Muscle of back (tissue), 13 donors: ENCODE measurements around the gene LILRA2. TPM values are rescaled to one million over a fixed set of nuclear protein-coding genes. Genes with fewer than 3 reads are reported as not detected.
"Not testable (repeated sequence)": the region's sequence is repeated elsewhere in the genome, so short reads cannot be mapped to it uniquely, and the experiment has no call there.

Experiments
- DNase-seq, 3 donors: peaks; one replicate each; pipeline versions ENCODE4 v3.0.0 to v3.0.0-alpha.2; 2013
- long read RNA-seq, 9 donors: transcript quantifications; one replicate each; lab custom pipeline, GENCODE V29; 2026
- polyA plus RNA-seq, 10 donors: library from polyadenylated mRNA; unstranded; fragments of 120-200 nt; gene quantifications; one replicate each; pipeline ENCODE4 v1.2.1, GENCODE V29; 2013; ENCODE audit not compliant: insufficient read length in 10 of 10

Gene LILRA2
- 1 to 10 TPM in 3 of 10 donors, under 1 TPM in 7; 0.34 to 1.6 (median 0.91) TPM for polyA plus RNA-seq
- long read RNA-seq, donor 1, result 0 reads
- long read RNA-seq, donor 2, result 0 reads
- long read RNA-seq, donor 3, result 0 reads
- long read RNA-seq, donor 4, result 0 reads
- long read RNA-seq, donor 5, result 0 reads
- long read RNA-seq, donor 6, result 0 reads
- long read RNA-seq, donor 7, result 0 reads
- long read RNA-seq, donor 8, result 0 reads
- long read RNA-seq, donor 9, result 0 reads

DNA sequence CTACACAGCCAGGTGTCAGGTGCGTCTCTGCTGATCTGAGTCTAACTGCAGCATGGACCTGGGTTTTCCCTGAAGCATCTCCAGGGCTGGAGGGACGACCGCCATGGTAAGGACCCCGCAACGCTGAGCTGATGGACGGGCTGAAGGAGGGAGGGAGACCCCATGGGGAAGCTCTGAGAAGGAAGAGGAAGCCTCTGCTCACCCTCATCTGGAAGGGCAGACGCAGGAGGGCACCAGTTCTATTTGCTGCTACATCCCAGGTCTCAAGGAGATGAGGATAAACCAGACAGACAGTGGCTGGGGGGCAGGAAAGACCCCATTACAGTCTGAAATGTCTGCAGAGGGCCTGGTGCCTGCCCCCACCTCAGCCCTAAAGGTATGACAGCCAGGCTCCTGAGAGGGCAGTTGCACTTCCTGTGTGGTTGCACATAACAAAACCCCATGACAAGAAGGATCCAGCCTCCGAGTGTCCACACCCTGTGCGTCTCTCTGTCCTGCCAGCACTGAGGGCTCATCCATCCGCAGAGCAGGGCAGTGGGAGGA, at the start of gene LILRA2:
Gene LILRA2 (plus strand): TSS at position 461 of the 543 bp plus-strand sequence. CDS start 89 bp downstream, outside the sequence.
- peak in 1 of 3 donors; percentile 11 for DNase-seq

DNA sequence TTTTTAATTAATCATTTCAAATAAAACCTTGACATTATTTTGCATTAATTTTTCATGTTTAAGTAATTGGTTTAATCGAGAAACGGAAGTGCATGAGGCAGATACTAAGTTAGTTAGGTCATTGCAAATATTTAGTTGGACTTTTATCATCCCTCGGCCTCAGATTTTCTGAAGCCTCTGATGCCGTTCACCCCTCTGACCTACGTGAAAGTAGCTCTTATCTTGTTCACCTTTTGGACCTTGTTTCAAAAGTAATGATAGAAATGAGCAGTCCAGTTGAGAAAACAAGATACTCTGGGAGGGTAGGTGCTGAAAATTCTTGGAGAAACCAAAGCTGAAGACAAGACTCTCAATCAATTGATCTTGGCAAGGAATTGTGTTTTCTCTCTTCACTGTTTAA, 48.0 kb upstream of the LILRA2 start:
- no peak for DNase-seq

DNA sequence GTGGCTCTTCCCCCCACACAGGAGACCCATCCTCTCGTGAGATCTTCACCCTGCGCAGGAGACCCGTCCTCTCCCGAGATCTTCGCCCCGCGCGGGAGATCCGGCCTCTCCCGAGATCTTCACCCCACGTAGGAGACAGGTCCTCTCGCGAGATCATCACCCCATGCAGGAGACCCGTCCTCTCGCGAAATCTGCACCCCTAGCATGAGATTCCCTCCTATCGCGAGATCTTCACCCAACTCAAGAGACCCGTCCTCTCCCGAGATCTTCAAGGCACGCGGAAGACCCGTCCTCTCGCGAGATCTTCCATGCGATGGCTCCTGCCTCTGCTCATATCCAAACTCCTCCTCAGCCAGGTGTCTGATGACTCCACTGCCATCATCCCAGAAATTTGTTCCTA, 46.6 kb upstream of the LILRA2 start:
- no peak for DNase-seq

DNA sequence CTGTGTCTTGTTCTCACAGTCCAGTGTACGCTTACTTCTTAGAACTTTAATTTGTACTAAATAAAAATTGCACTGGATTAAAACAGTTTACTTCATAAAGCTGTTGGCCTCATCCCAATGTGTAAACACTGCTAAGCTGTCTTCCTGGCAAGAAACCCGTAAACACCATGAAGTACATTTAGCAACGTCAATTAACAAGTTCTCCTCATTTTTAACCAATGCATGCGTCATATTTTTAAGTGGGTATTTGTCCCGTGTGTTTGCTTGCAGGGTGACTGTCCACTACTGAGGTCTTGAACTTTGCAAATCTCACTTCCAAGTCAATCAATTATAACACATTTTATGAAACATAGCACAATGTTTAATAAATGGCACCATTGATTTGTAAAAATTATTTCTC, 42.7 kb upstream of the LILRA2 start:
- DNase-seq, result no peak

DNA sequence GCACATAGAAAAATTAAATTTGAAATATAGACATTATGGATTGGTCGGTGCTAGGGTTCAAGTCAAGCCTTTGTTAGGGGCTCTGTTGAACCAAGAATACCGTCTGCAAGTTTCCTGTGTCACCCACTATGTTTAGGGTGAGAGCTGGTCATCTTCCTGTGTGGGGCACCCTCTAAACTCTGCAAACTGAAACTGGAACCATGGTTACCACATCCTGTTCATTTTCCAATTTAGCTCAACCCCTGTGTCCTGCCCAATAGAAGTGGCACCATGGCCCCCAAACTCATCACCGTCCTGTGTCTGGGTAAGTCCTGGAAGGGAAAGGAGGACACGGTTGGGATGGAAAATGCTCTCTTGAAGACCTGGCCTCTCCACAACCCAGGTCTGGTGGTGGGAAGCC, 41.1 kb upstream of the LILRA2 start:
- no peak for DNase-seq

DNA sequence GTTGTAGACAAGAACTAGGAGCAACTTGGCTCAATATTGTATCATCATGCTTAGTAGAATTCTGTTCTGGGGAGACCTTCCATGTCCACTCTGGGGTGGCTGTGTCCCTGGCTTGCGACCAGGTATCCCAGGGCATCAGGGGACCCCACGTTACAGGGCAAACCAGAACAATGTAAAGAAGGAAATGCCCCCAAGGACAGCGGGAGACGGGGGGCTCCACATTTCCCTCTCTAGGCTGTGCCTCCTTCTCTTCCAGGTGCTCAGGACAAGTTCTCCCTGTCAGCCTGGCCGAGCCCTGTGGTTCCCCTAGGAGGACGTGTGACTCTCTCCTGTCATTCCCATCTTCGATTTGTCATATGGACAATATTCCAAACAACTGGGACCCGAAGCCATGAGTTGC, 40.1 kb upstream of the LILRA2 start:
- DNase-seq, result no peak

DNA sequence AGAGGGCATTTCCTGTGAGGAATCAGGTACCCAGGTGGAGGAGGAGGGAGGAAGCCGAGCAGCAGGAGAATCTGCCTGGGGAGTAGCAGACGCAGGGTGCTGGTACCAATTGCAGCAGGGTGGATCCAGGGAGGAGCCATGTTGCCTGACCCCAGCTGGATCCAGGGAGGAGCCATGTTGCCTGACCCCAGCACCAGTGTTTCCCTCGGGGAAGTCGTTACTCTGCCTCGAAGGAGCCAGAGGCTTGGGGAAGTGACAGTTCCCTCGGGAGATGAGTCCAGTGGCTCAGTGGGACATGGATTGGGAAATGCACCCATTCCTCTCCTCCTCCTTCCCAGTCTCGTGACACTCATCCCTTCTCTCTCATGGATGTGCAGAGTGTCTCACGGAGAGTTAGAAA, 39.4 kb upstream of the LILRA2 start:
- no peak for DNase-seq

DNA sequence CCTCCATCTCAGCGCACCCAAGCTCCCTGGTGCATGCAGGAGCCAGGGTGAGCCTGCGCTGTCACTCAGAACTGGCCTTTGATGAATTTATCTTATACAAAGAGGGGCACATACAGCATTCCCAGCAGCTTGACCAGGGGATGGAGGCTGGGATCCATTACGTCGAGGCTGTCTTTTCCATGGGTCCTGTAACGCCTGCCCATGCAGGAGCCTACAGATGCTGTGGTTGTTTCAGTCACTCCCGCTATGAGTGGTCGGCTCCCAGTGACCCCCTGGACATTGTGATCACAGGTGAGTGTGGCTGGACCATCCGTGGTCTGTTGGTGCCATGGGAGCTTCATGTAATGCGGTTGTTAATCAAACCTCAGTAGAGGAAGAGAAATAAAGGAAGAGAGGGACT, 38.0 kb upstream of the LILRA2 start:
- DNase-seq, result no peak

DNA sequence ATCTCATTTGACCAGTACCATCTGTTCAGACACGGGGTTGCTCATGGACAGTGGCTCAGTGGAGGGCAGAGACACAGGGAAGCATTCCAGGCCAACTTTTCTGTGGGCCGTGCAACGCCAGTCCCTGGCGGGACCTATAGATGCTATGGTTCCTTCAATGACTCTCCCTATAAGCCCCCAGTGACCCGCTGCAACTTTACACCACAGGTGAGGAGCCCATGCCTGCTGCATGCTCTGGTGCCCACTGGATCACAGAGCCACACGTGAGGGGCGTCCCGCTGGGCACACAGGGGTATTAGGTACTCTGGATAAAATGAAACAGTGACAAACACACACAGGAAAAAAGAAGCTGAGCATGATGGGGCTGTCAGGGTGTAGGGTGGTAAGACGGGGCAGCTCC, 36.6 kb upstream of the LILRA2 start:
- DNase-seq, result no peak

DNA sequence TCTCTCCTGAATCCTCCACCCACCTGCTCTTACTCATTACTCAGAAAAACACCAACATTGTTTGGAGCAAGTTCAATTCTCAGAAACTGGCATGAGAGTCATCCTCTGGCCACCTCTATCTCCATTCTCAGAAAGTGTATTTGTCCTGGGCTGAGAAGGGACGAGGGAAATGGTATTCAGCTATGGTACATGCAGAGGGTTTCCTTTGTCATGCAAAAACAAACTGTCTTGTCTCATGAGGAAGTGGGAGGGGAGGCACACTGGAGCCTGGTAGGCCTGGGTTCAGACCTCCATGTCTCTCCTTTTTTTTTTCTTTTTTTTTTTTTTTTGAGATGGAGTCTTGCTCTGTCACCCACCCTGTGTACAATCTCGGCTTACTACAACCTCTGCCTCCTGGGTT, 31.9 kb upstream of the LILRA2 start:
- no peak for DNase-seq

DNA sequence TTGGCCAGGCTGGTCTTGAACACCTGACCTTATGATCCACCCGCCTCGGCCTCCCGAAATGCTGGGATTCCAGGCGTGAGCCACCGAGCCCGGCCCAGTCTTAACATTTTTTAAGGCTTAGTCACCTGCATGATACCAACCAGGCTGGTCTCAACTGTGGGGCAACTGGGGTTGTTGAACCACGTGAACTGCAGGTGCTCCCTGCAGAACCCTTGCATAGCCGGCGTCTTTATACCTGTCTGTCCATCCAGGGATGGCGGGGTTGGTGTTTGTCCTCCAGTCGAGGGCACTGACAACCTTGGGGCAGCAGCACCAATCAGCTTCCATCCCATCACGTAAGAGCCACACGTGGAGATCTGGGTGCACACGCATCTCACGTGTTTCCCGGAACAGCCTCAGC, 24.8 kb upstream of the LILRA2 start:
- no peak for DNase-seq

DNA sequence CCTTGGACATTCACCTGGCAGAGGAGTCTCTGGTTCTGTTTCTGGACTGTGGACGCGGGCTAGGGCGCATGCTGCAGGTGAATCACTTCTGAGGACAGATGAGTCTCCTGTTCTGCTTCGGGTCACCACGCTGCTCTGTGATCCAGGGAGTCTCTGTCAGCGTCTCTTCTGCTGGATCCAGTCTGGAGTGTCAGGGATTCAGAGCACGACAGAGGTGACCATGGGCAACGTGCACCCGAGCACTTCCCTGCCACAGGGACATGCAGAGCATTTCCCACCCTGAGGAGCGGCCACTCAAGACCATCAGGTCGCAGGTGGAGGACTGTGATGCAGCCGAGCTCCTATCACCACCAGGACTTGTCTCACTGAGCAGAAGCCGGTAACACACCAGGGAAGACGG, 24.4 kb upstream of the LILRA2 start:
- no peak for DNase-seq

DNA sequence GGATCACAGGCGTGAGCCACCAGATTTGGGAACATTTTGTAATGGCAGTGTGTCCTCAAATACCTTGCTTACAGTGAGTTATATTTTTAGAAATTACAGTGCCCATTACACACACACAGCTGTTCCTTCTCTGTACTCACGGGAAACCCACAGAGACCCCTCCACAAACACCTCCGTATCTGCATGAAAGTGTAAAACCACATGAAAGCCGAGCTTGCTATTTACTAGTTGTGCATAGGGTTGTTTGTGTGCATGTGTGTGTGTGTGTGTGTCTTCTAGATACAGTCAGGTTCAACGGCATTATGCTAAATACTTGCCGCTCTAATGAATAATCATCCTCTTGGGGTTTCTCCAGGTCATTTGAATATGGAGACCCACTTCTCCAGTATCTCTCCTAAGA, 22.3 kb upstream of the LILRA2 start:
- no peak for DNase-seq

DNA sequence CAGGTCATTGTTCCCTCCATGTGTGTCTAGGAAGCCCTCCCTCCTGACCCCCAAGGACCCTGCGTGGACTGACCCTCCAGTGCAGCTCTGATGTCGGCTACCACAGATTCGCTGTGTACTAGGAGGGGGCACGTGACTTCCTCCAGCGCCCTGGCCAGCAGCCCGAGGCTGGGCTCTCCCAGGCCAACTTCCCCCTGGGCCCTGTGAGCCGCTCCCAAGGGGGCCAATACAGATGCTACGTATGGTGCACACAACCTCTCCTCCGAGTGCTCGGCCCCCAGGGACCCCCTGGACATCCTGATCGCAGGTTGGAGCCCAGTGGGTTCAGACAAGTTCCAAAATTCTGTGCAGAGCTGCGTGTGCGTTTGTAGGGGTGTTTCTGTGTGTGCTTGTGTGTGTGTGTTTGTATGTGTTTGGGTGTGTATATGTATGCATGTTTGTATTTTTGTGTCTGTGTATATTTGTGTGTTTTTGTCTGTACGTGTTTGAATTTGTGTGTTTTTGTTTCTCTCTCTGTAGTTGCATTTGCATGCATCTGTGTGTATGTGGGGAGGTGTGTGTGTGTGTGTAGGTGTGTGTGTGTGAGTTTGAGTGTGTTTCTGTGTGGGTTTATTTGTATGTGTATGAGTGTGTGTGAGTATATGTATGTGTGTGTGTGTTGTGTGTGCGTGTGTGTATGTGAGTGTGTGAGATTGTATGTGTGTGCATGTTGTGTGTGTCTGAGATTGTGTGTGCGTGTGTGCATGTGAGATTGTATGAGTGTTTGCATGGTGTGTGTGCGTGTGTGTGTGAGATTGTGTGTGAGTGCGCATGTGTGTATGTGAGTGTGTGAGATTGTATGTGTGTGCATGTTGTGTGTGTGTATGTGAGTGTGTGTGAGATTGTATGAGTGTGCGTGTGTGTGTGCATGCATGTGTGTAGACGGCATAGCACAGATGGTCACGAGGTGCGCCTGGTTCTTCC, 21.4 kb upstream of the LILRA2 start:
- peak in 1 of 3 donors; percentile 13 for DNase-seq

DNA sequence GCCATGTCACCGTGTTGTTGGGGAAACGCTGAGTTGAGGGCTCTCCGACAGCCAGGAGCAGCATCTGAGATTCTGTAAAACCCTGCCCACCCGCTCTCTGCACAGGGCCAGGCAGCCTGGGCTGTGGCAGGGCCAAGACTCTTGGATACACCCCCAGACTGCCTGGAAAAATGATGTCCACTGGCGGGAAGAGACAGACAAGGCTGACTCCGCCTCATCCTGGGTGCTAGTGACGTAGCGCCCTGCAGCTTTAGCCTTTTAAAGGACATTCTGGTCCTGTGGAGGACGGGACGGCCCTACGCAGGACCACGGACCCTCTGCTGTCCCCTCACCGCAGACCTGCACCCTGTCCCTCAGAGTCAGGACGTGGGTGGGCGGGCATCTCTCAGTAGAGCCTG, 20.7 kb upstream of the LILRA2 start:
- DNase-seq, result no peak

DNA sequence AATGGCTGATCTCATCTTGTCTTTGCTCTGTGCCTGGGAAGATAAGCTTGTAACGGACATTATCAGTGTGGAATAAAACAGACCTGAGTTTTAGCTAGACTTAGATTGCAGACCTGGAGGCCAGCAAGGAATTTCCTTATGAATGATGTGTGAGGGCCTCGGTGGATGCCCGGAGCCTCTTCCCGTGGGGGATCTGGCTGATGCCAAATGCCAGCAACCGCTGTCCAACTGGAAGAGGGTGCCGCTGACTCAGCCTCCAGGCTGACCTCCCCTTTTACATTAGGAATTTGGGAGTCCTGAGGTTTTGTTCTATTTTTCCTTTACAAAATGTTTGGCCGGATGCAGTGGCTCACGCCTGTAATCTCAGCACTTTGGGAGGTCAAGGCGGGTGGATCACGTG, 19.6 kb upstream of the LILRA2 start:
- no peak for DNase-seq

DNA sequence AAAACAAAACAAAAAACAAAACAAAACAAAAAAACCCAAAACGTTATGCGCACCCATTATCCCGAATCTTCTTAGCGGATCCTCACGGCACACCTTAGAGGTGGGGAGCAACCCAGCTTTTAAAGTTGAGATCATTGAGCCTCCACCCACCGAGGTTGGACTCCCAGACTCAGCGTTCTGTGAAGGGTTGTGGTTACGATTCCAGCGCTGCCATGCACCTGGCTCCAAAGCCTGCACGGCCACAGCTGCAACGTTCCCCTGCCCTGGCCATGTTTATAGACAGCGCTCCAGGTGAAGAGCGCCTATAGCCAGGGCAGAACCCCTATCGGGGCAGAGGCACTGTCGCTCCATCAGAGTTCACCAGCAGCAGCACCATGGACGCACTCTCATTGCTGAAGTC, 18.7 kb upstream of the LILRA2 start:
- DNase-seq, result no peak

DNA sequence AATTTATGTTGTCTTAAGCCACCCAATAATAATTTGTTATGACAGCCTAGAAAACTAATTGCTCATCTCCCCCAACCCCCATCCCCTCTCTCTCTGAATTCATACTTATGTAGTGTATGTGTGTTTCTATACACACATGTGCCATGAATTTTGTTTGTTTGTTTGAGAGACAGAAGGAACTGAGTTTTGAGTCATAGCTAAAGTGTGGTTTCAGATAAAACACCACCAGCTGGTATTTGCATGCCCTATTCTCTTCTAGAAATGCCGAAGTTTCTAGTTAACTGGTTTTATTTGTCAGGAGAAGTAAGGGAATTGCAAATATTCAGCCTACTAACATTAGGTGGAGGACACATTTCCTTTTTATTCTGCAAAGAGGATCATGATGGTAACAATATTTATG, 17.4 kb upstream of the LILRA2 start:
- DNase-seq, result no peak

DNA sequence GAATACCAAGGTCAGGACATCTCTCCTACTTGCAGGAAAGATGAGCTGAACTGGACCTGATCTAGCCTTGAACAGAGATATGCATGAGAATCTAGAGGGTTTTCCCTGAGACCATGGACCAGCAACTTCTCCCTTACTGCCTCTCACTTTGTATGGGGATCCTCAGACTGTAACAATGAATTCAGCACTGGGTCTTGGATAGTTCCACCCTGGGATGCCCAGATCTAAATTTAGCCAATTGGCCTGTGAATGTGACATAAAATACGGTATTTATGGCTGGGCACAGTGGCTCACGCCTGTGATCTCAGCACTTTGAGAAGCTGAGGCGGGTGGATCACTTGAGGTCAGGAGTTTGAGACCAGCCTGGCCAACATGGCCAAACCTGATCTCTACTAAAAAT, 15.3 kb upstream of the LILRA2 start:
- DNase-seq, result no peak

DNA sequence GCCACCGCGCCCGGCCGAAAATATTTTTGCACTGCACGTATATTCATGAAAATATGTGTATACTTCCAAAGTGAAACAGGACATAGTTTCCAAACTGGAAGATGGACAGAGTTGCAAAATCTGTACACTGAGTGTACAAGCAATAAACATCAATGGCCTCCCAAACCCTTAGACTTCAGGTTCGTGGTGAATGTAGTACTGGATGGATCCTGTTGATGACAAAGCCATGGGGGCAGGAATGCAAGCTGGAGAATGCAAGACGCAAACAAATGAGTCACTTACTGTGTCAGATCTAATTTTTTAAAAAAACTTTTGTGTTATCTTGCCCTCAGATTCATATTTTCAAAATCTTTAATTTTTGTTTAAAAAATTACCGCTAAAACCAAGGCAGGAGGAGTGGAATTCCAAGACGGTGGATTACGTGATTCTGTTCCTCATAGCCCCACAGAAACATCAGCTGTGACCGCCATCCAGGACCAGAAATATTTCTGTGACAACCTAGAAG, 12.7 kb upstream of the LILRA2 start:
- no peak for DNase-seq

DNA sequence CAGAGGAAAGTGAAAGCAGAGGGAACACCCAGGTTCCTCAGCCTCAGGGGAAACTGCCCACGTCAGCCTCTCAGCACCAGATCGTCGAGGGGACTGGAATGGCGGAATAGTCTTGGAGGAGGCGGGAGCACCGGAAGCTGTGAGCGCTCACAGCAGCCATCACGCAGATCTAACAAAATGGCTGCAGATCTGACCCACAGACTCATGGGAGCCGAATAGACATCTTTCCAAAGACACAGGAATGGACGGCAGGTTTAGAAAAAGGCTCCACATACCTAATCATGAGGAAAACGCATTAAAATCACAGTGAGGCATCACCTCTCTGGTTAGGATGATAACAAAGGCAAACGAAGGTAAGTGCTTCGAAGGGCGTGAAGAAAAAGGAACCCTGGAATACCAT, 11.8 kb upstream of the LILRA2 start:
- DNase-seq, result no peak

DNA sequence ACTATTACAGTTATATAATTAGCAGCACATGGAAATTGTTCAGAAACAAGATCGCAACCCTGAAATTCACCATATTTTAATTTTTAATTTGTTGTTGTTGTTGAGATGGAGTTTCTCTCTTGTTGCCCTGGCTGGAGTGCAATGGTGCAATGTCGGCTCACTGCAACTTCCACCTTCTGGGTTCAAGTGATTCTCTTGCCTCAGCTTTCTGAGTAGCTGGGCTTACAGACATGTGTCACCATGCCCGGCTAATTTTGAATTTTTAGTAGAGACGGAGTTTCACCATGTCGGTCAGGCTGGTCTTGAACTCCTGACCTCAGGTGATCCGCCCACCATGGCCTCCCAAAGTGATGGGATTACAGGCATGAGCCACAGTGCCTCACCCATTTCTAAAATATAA, 10.4 kb upstream of the LILRA2 start:
- not testable (repeated sequence) for DNase-seq

DNA sequence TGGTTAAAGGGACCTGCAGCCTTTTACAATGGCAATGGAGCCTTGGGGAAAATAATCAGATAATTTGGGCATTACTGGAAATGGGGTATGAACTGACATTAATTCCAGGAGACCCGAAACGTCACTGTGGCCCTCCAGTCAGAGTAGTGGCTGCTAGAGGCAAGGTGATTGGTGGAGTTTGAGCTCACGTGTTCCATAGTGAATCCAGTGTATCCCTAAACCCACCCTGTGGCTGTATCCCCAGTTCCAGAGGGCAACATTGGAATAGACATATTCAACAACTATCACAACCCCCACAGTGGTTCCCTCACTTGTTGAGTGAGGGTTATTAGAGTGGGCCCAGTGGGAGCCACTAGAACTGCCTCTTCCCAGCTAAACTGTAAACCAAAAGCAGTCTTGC, 3.3 kb upstream of the LILRA2 start:
- DNase-seq, result no peak
